ENCODE data around the gene SLC5A2.

Gene SLC5A2

GRCh38 chr16:31477220-31478216, 5.4 kb upstream of the SLC5A2 start:
- peaks cover 26% of the 10 kb centered on the region for H3K27me3 ChIP-seq (ENCODE audit: control insufficient read depth, low read length)
- H3K4me2 ChIP-seq (ENCODE audit: low read length), result peak overlapping the region; percentile 97
- peak overlapping the region; percentile 80 for H3K4me3 ChIP-seq (ENCODE audit: low read length)
- no peaks in the 10 kb centered on the region for H3F3A ChIP-seq (ENCODE audit: control insufficient read depth, insufficient read depth)
- no peaks in the 10 kb centered on the region for H3K9me2 ChIP-seq (replicated peaks; ENCODE audit: control insufficient read depth, low read length)
- H3K36me3 ChIP-seq (ENCODE audit: control insufficient read depth, low read length), result no peaks in the 10 kb centered on the region
- no peaks in the 10 kb centered on the region for H3K79me2 ChIP-seq (ENCODE audit: control insufficient read depth, low read length)
- no peak for TF ChIP-seq EZH2phosphoT487 (IDR thresholded peaks at IDR 0.05; ENCODE audit: borderline replicate concordance, low read length)
- TF ChIP-seq CTCF (IDR thresholded peaks at IDR 0.05; ENCODE audit: low read depth, low read length, poor library complexity, severe bottlenecking), result no peak
- no peak overlapping the region for H3K27ac ChIP-seq (ENCODE audit: low read depth, low read length)
- peaks cover 12% of the 10 kb centered on the region for H3K4me1 ChIP-seq (ENCODE audit: control insufficient read depth, low read length)
- no peaks in the 10 kb centered on the region for H4K20me1 ChIP-seq (ENCODE audit: control insufficient read depth, insufficient read depth, low read depth, low read length)
- no peaks in the 10 kb centered on the region for H3K9me3 ChIP-seq (ENCODE audit: control insufficient read depth, insufficient read depth, low read length)

GRCh38 chr16:31478956-31479355, 4.0 kb upstream of the SLC5A2 start:
- Histone ChIP-seq H3K79me2 (ENCODE audit: control insufficient read depth, low read length) (no peaks in the 10 kb centered on the region), H4K20me1 (ENCODE audit: control insufficient read depth, insufficient read depth, low read depth, low read length) (no peaks in the 10 kb centered on the region), H3K4me1 (ENCODE audit: control insufficient read depth, low read length) (peaks cover 12% of the 10 kb centered on the region), H3K9me3 (ENCODE audit: control insufficient read depth, insufficient read depth, low read length) (no peaks in the 10 kb centered on the region), H3K9me2 (replicated peaks; ENCODE audit: control insufficient read depth, low read length) (no peaks in the 10 kb centered on the region), H3K27me3 (ENCODE audit: control insufficient read depth, low read length) (peaks cover 26% of the 10 kb centered on the region), H3K4me3 (ENCODE audit: low read length) (no peak overlapping the region), H3K4me2 (ENCODE audit: low read length) (no peak overlapping the region), H3K36me3 (ENCODE audit: control insufficient read depth, low read length) (no peaks in the 10 kb centered on the region), H3K27ac (ENCODE audit: low read depth, low read length) (no peak overlapping the region), H3F3A (ENCODE audit: control insufficient read depth, insufficient read depth) (no peaks in the 10 kb centered on the region)
- TF ChIP-seq CTCF (IDR thresholded peaks at IDR 0.05; ENCODE audit: low read depth, low read length, poor library complexity, severe bottlenecking) (no peak), EZH2phosphoT487 (IDR thresholded peaks at IDR 0.05; ENCODE audit: borderline replicate concordance, low read length) (no peak)

GRCh38 chr16:31479751-31480150, 3.2 kb upstream of the SLC5A2 start:
- no peaks in the 10 kb centered on the region for H3F3A ChIP-seq (ENCODE audit: control insufficient read depth, insufficient read depth)
- H3K9me3 ChIP-seq (ENCODE audit: control insufficient read depth, insufficient read depth, low read length), result no peaks in the 10 kb centered on the region
- H3K4me2 ChIP-seq (ENCODE audit: low read length), result no peak overlapping the region
- H3K36me3 ChIP-seq (ENCODE audit: control insufficient read depth, low read length), result no peaks in the 10 kb centered on the region
- peaks cover 12% of the 10 kb centered on the region for H3K4me1 ChIP-seq (ENCODE audit: control insufficient read depth, low read length)
- no peaks in the 10 kb centered on the region for H3K9me2 ChIP-seq (replicated peaks; ENCODE audit: control insufficient read depth, low read length)
- no peak overlapping the region for H3K4me3 ChIP-seq (ENCODE audit: low read length)
- H3K79me2 ChIP-seq (ENCODE audit: control insufficient read depth, low read length), result no peaks in the 10 kb centered on the region
- H4K20me1 ChIP-seq (ENCODE audit: control insufficient read depth, insufficient read depth, low read depth, low read length), result no peaks in the 10 kb centered on the region
- no peak overlapping the region for H3K27ac ChIP-seq (ENCODE audit: low read depth, low read length)
- H3K27me3 ChIP-seq (ENCODE audit: control insufficient read depth, low read length), result peaks cover 26% of the 10 kb centered on the region
- TF ChIP-seq EZH2phosphoT487 (IDR thresholded peaks at IDR 0.05; ENCODE audit: borderline replicate concordance, low read length), result no peak
- TF ChIP-seq CTCF (IDR thresholded peaks at IDR 0.05; ENCODE audit: low read depth, low read length, poor library complexity, severe bottlenecking), result no peak
